ENCODE data around the gene MRPS23. TPM values are rescaled to one million over a fixed set of nuclear protein-coding genes. Genes with fewer than 3 reads are reported as not detected.

The MRPS23 gene
- total and polyA plus RNA-seq, 2 of the 13 experiments (the other 11 are each of a cell fraction or from before 2014, with no cell fraction given) = 63.2 to 181 TPM

DNA sequence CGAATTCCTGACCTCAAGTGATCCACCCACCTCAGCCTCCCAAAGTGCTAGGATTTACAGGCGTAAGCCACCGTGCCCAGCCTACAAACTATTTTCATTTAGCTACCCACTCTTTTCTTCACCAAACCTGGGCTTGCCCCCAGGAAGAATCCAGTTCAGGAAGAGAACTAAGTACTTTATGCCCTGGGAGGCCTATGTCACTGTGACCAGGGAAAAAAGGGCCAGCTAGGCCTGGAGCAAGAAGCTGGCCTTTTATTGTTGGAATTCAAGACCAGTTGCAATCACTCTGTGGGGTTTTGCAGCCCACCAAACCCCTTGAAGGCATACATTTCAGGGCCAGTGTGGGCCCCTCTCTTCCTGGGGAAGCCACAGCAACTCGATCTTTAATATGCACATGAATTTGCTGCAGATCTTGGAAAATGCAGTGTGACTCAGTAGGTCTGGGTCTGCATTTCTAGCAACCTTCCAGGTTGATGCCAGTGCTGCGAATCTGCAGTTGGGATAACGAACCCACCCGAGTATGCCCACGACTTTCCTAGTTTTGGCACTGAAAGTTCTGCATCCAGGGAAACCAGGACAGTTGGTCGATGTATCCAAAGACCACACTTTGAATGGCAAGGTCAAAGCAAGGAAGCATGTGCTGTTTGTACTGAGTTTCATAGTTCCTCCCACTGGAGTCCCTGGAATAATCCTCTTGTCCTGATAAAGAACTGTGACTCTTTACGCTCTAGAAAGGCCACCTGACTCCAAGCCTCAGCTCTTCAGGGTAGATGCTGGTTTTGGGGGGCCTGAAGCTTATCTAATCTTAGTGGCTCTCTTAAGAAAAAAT is 7.2 kb upstream of the MRPS23 start (continued):
- no peak for TF ChIP-seq AGO2 (optimal IDR thresholded peaks at IDR 0.05; ENCODE audit: low read depth, low read length)
- TF ChIP-seq RFXANK (CRISPR knock-in tag; IDR thresholded peaks at IDR 0.05) = no peak
- peak; percentile 64; the same call in 1 of the 2 replicates for TF ChIP-seq ELF3 (CRISPR knock-in tag; IDR thresholded peaks at IDR 0.05)
- TF ChIP-seq ZNF34 (CRISPR knock-in tag; IDR thresholded peaks at IDR 0.05; ENCODE audit: borderline replicate concordance) = no peak
- no peak for TF ChIP-seq EEA1 (CRISPR knock-in tag; IDR thresholded peaks at IDR 0.05; ENCODE audit: borderline replicate concordance)
- no peak for TF ChIP-seq NPAS2 (CRISPR knock-in tag; IDR thresholded peaks at IDR 0.05; ENCODE audit: borderline replicate concordance)
- no peak for TF ChIP-seq ZNF83 (CRISPR knock-in tag; IDR thresholded peaks at IDR 0.05; ENCODE audit: borderline replicate concordance)
- no peak for TF ChIP-seq MTA3 (CRISPR knock-in tag; IDR thresholded peaks at IDR 0.05)
- no peak for TF ChIP-seq ZNF644 (CRISPR knock-in tag; IDR thresholded peaks at IDR 0.05; ENCODE audit: low read depth)
- TF ChIP-seq ZNF451 (CRISPR knock-in tag; IDR thresholded peaks at IDR 0.05) = no peak
- no peak for TF ChIP-seq ZNF737 (CRISPR knock-in tag; IDR thresholded peaks at IDR 0.05; ENCODE audit: borderline replicate concordance)
- no peak for TF ChIP-seq SP2 (CRISPR knock-in tag; IDR thresholded peaks at IDR 0.05)
- no peak for TF ChIP-seq YY1 (IDR thresholded peaks at IDR 0.05; ENCODE audit: insufficient read depth, insufficient replicate concordance, low read depth, low read length)
- TF ChIP-seq CEBPZ (IDR thresholded peaks at IDR 0.05; ENCODE audit: low read length) = no peak
- no peak for TF ChIP-seq ZNF30 (CRISPR knock-in tag; IDR thresholded peaks at IDR 0.05)
- no peak for TF ChIP-seq RBM39 (IDR thresholded peaks at IDR 0.05; ENCODE audit: low read depth, low read length, poor library complexity, severe bottlenecking)
- no peak for TF ChIP-seq NFYC (CRISPR knock-in tag; IDR thresholded peaks at IDR 0.05)
- no peak for TF ChIP-seq NR0B2 (CRISPR knock-in tag; IDR thresholded peaks at IDR 0.05)
- TF ChIP-seq SOX5 (CRISPR knock-in tag; IDR thresholded peaks at IDR 0.05; ENCODE audit: borderline replicate concordance) = peak; percentile 28; the same call in 1 of the 2 replicates
- no peak for TF ChIP-seq ATF4 (CRISPR knock-in tag; IDR thresholded peaks at IDR 0.05)
- TF ChIP-seq SIN3B (IDR thresholded peaks at IDR 0.05; ENCODE audit: low read length) = no peak
- no peak for TF ChIP-seq ZXDC (CRISPR knock-in tag; IDR thresholded peaks at IDR 0.05)

Measured in HepG2 (cell line).